Measurements from ENCODE around the gene GRIK4.

DNA sequence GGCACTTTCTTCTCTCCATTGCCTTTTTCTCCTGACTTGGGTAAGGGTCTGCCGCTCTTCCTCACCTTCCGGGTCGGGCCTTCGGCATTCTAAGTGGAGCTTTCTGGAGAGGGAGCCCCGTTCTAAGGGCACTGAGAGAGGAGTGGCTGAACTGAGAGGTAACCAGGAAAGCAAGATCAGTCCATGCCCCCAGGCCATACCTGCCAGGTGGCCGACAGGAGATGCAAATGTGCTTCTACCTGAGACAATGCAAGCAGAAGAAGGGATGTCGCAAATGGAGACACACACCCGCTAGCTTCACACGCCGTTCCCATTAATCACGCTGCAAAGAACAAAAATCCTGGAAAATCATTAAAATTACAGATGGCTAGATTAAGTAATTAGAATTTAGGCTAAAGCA lies 356.0 kb downstream of the GRIK4 start:
- TF ChIP-seq, protein P1, sequence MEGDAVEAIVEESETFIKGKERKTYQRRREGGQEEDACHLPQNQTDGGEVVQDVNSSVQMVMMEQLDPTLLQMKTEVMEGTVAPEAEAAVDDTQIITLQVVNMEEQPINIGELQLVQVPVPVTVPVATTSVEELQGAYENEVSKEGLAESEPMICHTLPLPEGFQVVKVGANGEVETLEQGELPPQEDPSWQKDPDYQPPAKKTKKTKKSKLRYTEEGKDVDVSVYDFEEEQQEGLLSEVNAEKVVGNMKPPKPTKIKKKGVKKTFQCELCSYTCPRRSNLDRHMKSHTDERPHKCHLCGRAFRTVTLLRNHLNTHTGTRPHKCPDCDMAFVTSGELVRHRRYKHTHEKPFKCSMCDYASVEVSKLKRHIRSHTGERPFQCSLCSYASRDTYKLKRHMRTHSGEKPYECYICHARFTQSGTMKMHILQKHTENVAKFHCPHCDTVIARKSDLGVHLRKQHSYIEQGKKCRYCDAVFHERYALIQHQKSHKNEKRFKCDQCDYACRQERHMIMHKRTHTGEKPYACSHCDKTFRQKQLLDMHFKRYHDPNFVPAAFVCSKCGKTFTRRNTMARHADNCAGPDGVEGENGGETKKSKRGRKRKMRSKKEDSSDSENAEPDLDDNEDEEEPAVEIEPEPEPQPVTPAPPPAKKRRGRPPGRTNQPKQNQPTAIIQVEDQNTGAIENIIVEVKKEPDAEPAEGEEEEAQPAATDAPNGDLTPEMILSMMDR (IDR thresholded peaks at IDR 0.05), result no peak
- no peak for TF ChIP-seq POLR2A (IDR thresholded peaks at IDR 0.05)
